ENCODE data around the gene BBIP1.
A peak's percentile ranks its signal among the peaks of the same experiment; 100 is the strongest.

The BBIP1 gene

GRCh38 chr10:110918643-110919348 is at the start of gene BBIP1:
Gene BBIP1 (minus strand): TSS chr10:110919180. CDS start chr10:110918157, 1,023 bp downstream.
- peak; percentile 96 for DNase-seq

DNA sequence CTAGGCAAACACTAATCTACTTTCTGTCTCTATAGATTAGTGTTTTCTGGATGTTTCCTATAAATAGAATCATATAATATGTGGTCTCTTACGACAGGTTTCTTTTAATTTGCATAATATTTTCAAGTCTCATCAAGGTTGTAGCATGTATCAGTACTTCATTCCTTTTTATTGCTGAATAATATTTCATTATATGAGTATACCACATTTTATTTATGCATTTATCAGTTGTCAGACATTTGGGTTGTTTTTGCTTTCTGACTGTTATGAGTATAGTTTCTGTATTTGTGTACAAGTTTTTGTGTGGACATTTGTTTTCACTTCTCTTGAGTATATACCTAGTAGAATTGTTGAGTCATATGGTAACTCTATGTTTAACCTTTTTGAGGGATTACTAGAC is 48.7 kb upstream of the BBIP1 start:
- no peak for DNase-seq

DNA sequence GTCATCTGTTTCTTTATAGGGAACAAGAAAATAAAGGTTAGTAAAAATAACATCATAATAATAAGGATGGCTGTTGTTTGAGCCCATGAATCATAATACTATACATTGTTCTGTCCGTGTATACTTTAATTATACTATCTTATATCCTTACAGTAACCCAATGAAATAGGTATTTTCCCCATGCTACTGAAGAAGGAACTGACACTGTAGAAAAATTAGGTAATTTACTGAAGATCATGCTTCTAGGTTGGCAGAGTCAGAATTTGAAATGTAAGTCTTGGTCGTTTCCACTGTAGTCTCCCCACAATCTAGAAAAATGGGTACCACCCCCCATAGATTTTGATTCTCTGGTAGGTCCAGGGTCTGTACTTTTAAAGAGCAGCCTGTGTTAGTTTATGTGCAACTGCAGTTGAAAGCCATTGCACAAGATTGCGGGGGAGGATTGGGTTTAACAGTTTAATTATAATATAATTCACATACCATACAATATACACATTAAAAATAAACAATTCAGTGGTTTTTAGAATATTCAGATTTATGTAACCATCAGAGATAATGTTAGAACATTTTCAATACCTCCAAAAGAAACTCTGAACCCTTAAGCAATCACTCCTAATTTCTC is 48.1 kb upstream of the BBIP1 start:
- DNase-seq: no peak

- DNase-seq: no peak
These were observed 47.2 kb upstream of the BBIP1 start for GRCh38 chr10:110966146-110966545.

- DNase-seq: no peak
These were observed 46.2 kb upstream of the BBIP1 start for GRCh38 chr10:110965216-110965615.

- DNase-seq: no peak
These were observed 45.7 kb upstream of the BBIP1 start for GRCh38 chr10:110964681-110965080.

DNA sequence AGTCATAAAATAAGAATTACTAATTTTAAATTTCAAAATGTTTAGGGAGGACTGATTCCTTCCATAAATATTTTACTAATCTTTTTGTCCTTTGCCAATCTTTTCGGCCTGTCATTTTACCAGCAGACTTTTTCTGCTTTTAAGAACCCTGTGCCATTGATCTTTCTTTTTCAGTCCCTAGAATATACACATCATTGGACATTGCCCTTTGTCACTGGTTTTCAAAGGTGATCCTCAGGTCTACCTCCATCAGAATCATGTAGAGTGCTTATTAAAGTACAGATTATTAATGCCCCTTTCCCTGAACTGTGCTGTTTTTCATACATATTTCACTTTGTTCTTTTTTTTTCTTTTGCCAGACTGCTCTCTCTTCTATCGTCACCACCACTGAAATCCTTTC is 44.2 kb upstream of the BBIP1 start:
- DNase-seq: no peak

DNA sequence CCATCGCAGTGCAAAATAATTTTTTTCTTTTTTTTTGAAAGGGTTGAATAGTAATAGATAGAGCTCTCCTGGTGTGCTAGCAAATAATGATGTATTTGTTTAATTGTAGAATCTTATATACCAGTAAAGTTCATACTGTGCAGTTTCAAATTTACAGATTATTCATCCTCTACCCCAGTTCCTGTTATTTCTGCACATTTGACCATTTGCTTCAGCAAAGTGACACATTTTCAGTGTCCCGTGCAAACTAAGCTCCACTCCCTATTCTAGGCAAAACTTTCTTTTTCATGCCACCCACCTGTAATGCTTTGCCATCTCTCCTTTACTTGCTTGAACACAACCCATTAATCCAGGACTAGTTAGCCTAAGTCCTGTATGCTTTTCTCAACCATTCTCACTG is 43.5 kb upstream of the BBIP1 start:
- no peak for DNase-seq

- no peak for DNase-seq
These were observed 41.3 kb upstream of the BBIP1 start for GRCh38 chr10:110960333-110960712.

DNA sequence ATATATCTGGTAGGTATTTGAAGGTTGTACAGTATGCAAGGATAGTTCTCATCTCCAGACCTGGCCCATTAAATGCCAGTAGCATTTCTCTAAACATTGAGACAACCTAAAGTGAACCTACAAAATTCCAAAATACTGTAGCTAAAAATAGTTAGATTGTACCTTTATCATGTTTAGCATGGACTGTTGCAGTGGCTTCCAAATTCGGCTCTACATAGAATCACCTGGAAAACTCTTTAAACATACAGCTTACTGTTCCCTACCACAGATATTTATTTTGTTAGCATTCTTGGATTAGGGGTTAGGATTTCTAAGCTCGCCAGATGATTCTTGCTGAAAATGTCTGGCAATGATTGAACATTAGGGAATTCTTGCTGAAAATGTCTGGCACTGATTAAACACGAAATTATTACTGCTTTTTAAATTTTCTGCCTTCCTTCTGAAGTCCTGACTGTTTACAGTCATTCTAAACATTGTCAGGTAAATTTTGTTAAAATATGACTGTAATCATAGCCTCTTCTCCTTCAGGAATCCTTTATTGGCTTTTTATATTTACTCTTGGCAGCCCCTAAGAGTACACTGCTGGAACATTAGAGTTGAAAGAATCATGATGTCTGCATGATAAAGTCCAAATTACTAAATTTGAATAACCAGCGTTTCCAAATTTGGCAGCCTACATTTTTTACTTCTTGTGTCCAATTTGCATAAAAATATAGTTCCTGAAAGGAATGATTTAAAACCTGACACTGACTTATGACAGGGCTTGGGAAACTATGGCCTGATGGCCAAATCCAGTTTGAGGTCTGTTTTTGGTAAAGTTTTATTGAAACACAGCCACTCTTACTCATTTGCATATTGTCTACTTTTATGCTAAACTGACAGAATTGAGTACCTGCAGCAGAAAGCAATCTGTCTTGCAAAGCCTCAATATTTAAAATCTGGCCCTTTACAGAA is 40.7 kb upstream of the BBIP1 start:
- DNase-seq: no peak

GRCh38 chr10:110957606-110958005 is 38.6 kb upstream of the BBIP1 start:
- DNase-seq: no peak

DNA sequence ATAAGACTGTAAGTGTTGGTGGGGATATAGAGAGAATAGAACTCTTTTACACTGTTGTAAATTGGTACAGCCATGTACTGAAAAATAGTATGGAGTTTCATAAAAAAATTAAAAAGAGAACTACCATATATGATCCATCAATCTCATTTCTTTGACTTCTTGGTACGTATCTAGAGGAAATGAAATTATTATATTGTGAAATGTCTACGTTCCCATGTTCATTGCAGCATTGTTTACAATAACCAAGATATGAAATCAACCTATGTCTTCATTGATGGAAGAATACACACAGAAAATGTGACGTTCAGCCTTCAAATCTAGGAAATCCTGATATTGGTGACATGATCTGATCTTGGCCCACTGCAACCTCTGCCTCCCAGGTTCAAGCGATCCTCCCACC is 32.4 kb upstream of the BBIP1 start:
- DNase-seq: no peak

DNA sequence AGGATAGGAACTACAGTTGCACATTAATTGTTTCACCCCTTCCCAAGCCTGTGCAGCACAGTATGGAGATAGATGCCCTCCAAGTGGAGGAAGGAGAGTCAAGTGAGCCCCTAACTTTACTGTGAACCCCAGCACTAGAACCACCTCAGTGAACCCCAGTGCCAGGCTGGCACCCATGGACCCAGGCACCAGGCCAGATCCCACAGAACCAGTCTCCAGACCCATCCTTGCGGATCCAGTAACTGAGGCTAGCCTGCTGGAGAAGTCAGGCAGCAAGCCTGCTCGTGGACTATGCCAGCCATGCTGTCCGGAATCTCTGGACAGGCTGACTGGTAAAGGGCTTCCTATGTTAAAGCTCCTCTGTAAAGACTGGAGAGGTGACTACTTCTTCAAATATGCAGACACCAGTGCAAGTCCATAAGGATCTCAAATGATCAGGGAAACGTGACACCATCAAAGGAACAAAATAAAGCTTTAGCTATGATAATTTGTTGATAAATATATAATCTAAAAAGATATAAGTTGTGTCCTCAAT is 28.1 kb upstream of the BBIP1 start:
- DNase-seq: no peak

DNA sequence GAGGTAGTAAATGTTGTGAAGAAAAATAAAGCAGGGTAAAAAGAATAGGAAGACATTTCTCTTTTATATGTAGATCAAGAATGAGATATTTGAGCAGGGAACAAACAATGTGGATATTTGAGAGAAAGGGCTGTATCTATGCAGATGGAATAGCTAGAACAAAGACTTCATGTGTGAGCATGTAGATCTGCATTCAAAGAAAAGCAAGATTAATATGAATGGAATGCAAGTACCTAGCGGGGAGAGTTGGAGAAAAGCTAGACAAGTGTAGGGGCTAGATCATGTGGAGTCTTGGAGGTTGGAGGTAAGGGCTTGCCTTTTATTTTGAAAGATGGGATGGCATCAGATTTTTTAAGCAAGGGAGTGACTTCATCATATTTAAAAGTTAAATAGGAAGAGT is 27.5 kb upstream of the BBIP1 start:
- no peak for DNase-seq

DNA sequence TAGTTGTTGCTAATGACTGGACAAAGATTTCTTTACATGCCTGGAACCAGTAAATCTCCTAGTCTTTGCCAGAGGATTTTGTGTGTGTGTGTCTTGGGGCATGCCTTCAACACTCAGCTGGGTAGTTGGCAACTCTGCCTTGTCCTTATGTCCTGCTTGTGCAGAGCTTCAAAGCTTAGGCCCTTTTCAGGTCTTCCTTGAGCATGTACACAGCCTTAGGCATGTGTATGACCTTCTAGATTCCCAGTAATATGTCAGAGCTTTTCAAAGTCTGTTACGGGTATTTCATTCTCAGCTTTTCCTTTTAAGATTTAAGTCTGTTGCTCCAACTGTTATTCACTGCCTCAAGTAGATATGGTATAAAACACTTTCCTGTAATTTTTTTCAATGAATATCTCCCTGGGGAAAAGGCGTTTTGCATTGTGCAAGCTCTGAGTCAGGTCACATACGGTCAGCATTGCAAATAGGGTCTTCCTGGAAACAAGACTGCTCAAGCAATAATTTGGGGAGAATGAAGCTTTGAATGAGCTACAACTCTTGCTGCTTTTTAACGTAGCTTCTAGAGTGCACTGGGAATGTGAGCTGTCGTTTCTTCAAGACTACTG is 25.9 kb upstream of the BBIP1 start:
- DNase-seq: no peak

DNA sequence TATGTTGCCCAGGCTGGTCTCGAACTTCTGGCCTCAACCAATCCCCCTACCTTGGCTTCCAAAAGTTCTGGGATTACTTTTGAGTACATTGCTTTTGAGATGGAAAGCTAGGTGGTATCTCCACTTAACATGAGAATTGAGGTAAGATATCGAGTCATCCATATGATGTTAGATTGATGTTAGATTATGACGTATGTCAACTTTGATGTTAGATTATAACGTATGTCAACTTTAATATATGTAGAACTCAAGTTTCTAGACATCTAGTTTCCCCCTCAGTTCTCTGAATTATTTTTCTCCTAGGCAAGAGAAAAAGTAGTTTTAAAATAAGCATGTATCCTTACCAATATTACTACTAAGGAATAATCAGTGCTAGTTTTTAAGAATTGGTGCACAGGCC is 20.4 kb upstream of the BBIP1 start:
- no peak for DNase-seq

DNA sequence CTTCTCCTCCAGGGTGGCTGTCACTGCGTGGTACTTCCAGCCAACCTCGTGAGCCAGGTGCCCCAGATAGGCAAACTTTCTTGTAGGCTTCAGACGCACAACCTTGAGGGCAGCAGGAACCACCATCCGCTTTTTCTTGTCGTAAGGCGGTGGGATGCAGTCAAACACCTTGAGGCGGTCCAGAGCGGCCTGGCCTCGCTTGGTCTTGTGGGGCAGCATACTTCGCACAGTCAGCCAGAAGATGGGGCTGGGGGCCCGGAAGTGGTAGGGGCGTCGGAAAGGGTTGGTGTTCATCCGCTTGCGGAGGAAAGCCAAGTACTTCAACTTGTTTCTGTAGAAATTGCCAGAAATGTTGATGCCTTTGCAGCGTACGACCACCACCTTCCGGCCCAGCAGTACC is 17.8 kb upstream of the BBIP1 start:
- DNase-seq: no peak

DNA sequence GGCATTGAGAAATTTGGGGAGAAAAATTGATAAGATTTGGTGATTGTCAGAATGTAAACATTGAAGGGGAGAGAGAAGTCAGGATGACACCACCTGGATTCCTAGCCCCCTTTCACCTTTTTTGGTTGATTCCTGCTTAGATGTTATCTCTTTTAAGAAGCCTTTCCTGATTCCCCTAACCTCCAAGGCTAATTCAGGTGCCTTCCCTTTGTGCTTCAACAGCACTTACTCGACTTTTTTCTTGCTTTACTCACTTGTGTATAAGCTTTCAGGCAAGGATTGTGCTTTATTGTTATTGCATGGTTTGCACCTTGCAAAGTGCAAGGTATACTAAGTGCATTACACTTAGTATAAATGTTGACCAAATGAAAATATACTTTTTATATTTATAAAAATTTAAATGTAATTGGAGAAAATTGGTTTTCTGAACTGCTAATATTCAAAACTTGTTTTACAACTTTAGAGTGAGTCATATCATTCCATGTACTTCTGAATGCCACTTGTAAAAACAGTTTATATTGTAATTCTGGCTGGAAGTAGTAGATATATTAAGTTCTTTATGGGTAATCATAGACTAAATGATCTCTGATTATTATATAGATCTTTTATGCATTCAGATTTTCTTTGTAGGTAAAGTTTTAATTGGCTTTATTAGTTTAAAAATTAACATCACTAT is 13.7 kb upstream of the BBIP1 start:
- DNase-seq: no peak

DNA sequence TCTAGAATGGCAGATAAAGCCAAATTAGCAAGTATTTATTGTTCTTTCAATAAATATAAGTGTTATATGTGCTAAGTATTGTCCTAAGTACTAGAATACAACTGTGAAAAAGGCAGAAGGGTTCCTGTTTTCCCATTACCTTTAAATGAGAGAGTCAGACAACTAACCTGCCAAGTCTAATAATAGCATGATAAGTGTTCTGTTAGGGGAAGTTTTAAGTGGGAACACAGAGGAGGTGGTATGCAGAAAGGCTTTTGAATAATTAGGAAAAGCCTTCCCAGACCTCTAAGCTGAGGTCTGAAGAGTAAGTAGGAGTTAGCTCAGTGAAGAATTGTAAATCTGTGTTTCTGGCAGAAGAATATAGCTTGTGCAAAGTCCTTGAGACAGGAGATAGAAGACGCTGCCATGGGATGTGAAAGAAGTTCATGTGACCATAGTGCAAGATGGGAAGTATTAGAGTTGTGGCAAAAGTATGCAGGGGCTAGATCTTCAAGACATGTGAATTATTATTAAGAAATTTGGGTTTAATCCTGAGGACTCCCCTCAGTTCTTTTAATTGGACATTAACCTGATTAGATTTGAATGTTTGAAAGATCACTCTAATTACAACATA is 12.9 kb upstream of the BBIP1 start:
- DNase-seq: no peak

- no peak for DNase-seq
These were observed 8.5 kb upstream of the BBIP1 start for GRCh38 chr10:110927461-110927860.

- DNase-seq: no peak
These were observed 5.0 kb upstream of the BBIP1 start for GRCh38 chr10:110923856-110924493.

All from NCI-H2029 (cell line).